Measurements from ENCODE around the gene CACNB4.
A peak's percentile ranks its signal among the peaks of the same experiment; 100 is the strongest.

Gene CACNB4

GRCh38 chr2:152050341-152050740 is 48.5 kb downstream of the CACNB4 start:
- Histone ChIP-seq H3K36me3 (no peaks in the 10 kb centered on the region), H3K27me3 (ENCODE audit: insufficient read depth, low read depth, severe bottlenecking) (no peaks in the 10 kb centered on the region), H3K4me3 (ENCODE audit: low read depth, low read length) (no peak overlapping the region), H3K27ac (no peak overlapping the region), H3K9me3 (ENCODE audit: severe bottlenecking) (no peaks in the 10 kb centered on the region)
- TF ChIP-seq, protein P1, sequence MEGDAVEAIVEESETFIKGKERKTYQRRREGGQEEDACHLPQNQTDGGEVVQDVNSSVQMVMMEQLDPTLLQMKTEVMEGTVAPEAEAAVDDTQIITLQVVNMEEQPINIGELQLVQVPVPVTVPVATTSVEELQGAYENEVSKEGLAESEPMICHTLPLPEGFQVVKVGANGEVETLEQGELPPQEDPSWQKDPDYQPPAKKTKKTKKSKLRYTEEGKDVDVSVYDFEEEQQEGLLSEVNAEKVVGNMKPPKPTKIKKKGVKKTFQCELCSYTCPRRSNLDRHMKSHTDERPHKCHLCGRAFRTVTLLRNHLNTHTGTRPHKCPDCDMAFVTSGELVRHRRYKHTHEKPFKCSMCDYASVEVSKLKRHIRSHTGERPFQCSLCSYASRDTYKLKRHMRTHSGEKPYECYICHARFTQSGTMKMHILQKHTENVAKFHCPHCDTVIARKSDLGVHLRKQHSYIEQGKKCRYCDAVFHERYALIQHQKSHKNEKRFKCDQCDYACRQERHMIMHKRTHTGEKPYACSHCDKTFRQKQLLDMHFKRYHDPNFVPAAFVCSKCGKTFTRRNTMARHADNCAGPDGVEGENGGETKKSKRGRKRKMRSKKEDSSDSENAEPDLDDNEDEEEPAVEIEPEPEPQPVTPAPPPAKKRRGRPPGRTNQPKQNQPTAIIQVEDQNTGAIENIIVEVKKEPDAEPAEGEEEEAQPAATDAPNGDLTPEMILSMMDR (IDR thresholded peaks at IDR 0.05; ENCODE audit: low read depth, low read length) = no peak
- DNase-seq = no peak

DNA sequence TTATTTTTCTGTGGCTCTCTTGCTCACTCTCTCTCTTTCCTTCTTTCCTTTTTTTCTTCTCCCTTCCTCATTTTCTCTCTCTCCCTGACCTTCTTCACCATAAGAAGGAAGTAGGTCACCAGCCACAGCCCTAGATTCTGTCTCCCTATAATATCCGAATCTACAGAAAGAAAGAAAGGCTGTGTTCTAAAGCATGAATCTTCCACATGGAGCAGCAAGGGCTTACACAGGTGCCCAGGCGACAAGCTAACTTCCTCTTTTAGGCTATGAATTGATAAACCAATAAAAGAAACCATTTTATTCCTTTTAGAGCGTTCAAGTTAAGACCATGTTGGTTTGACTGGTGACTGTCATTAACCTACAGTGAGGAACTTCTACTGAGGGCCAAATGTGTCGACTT is 49.3 kb downstream of the CACNB4 start:
- Histone ChIP-seq H3K36me3 (no peaks in the 10 kb centered on the region), H3K27me3 (ENCODE audit: insufficient read depth, low read depth, severe bottlenecking) (no peaks in the 10 kb centered on the region), H3K9me3 (ENCODE audit: severe bottlenecking) (no peaks in the 10 kb centered on the region), H3K4me3 (ENCODE audit: low read depth, low read length) (no peak overlapping the region), H3K27ac (no peak overlapping the region)
- TF ChIP-seq, protein P1 (IDR thresholded peaks at IDR 0.05; ENCODE audit: low read depth, low read length) = no peak
- DNase-seq = no peak

DNA sequence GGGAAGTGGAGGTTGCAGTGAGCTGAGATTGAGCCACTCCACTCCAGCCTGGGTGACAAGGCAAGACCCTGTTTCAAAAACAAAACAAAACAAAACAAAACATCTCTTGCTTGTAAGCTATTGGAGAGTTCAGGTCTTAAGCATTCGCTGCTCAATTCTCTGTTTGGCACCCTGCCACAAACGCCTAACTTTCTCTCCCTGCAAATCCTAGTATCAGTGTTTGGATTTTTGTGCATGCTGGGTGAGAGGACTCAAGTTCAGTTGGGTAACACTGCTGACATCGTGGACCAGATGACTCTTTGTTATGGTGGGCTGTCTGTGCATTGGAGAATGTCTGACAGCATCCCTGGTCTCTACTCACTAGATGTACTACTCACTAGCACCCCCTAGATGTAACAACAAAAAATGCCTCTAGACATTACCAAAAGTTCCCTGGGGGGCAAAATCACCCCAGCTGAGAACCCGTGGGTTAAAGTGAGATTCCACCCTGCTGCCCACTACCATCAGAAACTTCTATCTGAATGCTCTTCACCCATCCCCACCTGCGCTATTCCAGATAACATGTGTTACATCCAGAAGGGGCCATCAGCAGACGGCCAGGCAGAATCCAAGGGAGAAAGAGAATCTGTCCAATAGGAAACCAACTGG is 50.9 kb downstream of the CACNB4 start:
- no peaks in the 10 kb centered on the region for H3K36me3 ChIP-seq
- TF ChIP-seq, protein P1 (IDR thresholded peaks at IDR 0.05; ENCODE audit: low read depth, low read length) = peak; percentile 49
- no peak overlapping the region for H3K4me3 ChIP-seq (ENCODE audit: low read depth, low read length)
- no peaks in the 10 kb centered on the region for H3K9me3 ChIP-seq (ENCODE audit: severe bottlenecking)
- H3K27me3 ChIP-seq (ENCODE audit: insufficient read depth, low read depth, severe bottlenecking) = no peaks in the 10 kb centered on the region
- DNase-seq = no peak
- H3K27ac ChIP-seq = no peak overlapping the region

- Histone ChIP-seq H3K36me3 (no peaks in the 10 kb centered on the region), H3K27me3 (ENCODE audit: insufficient read depth, low read depth, severe bottlenecking) (no peaks in the 10 kb centered on the region), H3K9me3 (ENCODE audit: severe bottlenecking) (no peaks in the 10 kb centered on the region), H3K4me3 (ENCODE audit: low read depth, low read length) (no peak overlapping the region), H3K27ac (no peak overlapping the region)
- no peak for DNase-seq
- TF ChIP-seq, protein P1 (IDR thresholded peaks at IDR 0.05; ENCODE audit: low read depth, low read length) = no peak
Observed at GRCh38 chr2:152046940-152047339, 51.9 kb downstream of the CACNB4 start.

DNA sequence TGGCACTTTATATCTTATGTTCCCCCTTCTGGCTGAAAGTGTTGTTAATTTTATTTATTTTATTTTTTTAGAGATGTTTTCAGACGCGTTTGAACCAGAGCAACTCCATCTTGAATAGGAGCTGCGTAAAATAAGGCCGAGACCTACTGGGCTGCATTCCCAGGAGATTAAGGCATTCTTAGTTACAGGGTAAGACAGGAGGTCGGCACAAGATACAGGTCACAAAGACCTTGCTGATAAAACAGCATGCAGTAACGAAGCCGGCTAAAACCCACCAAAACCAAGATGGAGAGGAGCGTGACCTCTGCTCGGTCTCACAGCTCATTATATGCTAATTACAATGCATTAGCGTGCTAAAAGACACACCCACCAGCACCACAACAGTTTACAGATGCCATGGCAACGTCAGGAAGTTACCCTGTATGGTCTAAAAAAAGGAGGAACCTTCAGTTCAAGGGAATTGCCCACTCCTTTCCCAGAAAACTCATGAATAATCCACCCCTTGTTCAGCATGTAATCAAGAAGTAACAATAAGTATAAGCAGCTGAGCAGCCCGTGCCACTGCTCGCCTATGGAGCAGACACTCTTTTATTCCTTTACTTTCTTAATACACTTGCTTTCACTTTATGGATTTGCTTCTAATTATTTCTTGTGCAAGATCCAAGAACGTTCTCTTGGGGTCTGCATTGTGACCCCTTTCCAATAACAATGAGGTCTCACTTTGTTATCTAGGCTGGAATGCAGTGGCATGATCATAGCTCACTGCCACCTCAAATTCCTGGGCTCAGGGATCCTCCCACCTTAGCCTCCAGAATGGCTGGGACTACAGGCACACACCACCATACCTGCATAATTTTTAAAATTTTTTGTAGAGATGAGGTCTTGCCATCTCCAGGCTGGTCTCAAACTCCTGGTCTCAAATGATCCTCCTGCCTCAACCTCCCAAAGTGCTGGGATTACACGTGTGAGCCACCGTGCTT is 55.9 kb downstream of the CACNB4 start:
- TF ChIP-seq, protein P1 (IDR thresholded peaks at IDR 0.05; ENCODE audit: low read depth, low read length) = no peak
- DNase-seq = no peak
- Histone ChIP-seq H3K4me3 (ENCODE audit: low read depth, low read length) (no peak overlapping the region), H3K9me3 (ENCODE audit: severe bottlenecking) (no peaks in the 10 kb centered on the region), H3K27me3 (ENCODE audit: insufficient read depth, low read depth, severe bottlenecking) (no peaks in the 10 kb centered on the region), H3K36me3 (no peaks in the 10 kb centered on the region), H3K27ac (no peak overlapping the region)

Data from WERI-Rb-1 (cell line).